NAMALWA (cell line): ENCODE results near the gene GCSH.

Source experiments
- DNase-seq: peaks from one replicate; pipeline ENCODE4 v3.0.0-alpha.2; 2015; ENCODE audit warnings: low spot score

The GCSH gene

DNA sequence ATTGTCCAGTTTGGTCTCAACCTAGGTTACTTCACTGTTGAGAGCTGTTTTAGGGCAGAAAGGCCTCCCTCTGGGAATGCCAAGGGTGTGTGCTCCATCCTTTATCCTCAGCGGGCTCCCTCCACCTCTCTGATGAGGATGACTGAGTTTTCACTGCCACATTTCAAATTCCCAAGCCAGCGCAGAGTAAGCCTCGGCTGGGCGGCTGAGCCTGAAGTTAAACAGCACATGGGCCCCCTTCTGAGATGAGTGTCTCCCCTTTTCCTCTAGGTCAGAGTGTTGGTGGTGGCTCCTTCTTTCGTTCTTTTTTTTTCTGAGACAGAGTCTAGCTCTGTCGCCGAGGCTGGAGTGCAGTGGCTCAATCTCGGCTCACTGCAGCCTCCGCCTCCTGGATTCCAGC lies 5.5 kb upstream of the GCSH start:
- DNase-seq = no peak

DNA sequence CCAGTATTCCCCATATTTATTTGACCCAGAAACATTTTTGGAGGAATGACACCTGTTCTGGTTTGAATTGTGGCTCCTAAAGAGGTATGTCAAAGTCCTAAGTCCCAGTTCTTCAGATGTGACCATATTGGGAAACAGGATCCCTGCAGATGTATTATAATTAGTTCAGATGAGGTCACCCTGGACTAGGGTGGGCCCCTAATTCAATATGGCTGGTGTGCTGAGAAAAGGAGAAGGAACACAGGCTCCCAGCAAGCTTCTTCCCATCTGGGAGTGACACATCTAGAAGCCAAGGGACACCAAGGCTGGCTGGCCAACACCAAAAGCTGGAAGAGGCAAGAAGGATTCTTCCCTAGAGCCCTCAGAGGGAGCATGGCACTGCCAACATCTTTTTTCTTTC lies 3.8 kb upstream of the GCSH start:
- DNase-seq = no peak

DNA sequence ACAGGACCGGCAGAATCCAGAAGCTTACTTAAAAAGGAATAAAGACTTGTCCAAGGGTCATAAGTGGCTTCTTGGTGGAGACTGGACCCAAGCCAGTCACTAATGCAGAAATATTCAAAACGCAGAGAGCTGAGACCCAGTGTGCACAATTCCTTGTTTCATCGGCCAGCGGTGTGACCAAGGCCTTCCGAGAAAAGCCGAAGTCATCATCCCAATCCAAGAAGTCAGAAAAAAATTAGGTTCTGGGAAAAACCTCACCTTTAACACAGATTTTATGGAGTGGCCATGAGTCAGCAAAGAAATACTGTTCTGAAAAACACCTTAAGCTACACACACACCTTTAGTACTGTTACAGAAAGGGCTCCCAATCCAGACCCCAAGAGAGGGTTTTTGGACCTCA lies 1.0 kb upstream of the GCSH start:
- no peak for DNase-seq

DNA sequence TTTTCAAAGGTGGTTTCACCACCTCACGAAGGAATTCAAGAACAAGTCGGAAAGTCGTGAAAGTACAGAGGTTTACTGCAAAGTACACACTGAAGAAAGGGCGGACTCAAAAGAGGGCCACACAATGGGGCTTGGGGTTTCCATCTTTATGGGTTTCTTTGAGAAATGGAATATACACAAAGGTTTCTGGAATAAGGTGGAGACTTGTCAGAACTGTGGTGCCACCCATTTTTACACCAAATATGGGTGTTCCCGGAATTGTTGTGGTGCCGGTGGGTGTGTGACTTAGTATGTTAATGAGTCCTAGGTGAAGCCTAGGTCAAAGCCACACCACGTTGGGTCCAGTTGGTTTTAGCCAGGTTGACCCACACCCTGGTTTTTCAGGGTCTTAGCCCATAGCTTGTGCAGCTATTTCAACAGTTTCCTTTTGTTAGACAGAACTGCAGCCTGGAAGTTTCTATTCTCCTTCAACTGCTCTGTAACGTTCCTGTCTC lies 567 bp upstream of the GCSH start:
- DNase-seq = no peak

DNA sequence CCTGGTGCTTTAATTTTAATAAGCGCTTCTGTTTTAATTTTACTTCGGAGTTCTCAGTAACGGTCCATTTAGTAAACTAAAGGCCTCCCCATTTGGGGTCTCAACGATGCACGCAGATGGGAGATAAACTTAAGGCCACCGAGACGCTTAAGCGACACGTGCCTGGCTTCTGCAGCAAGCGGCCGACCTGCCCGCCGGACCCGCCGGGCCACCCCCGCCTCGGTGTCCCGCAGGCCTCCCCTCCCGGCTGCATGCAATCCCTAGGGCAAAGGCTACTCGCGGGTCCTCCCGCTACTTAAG lies 592 bp downstream of the GCSH start:
- DNase-seq = peak; percentile 52

DNA sequence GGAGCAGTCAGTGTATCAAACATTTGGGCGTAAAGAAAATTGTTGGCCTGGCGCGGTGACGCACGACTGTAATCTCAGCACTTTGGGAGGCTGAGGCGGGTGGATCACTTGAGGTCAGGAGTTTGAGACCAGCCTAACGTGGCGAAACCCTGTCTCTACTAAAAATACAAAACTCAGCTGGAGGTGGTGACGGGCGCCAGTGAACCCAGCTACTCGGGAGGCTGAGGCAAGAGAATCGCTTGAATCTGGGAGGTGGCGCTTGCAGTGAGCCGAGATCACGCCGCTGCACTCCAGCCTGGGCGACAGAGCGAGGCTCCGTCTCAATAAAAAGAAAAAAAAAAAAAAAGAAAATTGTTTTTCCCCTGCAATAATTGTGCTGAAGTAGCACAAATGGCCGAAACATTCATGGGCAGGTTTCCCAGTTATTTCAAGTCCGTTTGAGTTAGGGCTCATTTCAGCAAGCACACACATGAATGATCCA lies 1.4 kb downstream of the GCSH start:
- DNase-seq = peak; percentile 23

DNA sequence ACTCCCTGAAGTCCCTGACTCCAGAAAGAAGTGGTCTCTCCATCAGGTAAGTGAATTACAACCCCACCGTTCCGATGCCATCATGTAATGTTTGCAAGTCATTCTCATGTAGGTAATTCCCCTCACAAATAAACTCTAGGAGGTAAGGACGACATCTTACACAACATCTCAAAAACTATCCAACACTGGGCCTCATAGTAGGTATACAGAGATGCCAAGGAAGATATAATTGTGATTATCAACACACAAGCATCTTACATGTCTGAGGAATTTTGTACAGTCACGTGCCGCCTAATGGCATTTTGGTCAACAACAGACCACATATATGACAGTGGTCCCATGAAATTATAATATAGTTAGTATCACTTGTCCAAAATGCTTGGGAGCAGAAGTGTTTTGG lies 7.4 kb downstream of the GCSH start:
- DNase-seq = no peak

DNA sequence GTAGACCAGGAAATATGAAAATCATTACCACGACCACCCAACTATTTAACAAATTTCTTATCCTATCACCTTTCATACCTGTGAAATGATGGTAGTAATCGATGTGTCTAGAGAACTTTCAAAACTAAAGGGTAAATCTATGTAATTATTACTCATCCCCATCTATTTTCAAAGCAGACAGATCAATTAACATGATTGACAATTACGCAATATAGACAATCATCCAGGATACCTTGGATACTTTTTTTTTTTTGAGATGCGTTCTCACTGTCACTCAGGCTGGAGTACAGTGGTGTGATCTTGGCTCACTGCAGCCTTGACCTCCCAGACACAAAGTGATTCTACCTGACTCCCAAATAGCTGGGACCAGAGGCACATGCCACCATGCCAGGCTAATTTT lies 15.2 kb downstream of the GCSH start:
- no peak for DNase-seq

DNA sequence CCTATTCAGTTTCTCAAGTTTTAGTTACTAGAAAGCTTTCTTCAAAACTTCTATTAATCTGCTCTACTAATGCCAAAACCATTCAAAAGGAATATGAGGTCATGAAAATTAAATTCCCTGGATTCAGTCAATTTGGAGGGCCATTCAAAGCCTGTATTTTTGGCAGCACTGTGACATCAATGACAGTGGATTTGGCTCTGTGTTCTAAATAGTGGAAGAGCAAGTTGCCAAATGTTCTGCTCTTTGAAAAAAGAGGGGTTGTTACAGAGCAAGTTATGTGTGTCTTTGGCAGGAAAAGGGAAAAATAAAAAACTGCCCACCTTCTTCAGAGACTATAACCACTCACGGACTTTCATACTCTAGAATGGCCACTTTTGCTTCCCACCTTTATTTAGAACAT lies 16.0 kb downstream of the GCSH start:
- DNase-seq = no peak

DNA sequence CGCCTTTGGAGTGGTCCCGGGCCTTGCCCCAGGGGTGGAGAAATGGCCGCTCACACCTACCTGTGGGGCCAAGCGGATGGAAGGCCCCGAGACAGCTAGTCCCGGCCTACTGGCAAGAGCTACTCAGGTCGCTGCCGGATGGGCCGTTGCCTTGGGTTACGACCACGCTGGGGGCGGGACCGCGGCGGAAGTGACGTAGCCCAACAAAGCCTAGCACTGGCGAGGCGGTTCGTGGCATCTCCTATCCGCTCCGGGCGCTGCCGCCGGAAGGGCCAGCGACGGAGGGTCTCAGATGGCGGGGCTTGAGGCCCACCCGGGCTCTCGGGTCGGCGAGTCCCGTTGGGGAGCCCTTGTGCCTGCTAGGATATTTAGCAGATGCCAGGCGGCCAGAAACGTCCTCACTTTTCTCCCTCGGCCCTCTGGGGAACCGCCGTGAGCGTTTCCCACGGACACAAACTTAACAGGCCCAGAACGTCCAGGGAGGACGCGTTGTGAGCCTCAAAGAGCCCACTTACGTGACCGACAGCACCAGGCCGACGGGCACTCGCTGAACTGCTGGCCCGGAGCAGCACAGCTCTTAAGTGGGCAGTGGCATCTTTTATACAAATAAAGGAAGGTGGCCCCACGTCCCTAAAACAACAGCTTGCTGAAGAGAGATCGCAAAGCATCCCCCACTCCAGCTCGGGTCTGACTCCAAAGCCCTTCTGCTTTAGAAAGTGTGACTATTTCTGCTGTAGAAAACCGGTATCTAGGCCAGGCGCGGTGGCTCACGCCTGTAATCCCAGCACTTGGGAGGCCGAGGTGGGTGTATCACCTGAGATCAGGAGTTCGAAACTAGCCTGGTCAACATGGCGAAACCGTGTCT lies 18.9 kb downstream of the GCSH start, which contains the start of gene C16orf46:
Gene C16orf46 (minus strand): TSS at position 163 of the 865 bp plus-strand sequence. CDS start 13,283 bp downstream, outside the sequence.
- DNase-seq = peak; percentile 96

DNA sequence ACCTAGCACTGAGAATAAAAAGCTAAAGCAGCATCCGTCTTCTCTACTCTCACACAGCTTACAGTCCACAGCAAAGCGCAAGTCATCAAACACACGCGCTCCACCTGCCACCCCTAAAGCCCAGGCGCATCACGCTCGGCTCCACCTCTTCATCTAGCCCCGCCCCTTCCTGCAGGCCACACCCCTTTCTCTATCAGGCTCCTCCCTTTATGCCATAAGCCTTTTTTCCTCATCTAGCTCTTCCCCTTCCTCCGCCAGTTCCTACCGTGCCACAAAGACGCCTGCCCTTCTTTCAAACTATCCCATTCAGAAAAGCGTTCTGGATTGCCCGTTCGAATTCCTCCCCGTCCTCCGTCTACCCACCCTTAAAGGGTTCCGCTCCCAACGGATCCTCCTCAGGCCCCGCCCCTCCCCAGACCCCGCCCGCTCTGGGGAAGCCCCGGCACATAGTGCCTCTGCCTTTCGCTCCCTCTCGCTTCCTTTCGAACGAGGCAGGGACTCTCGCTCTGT lies 19.6 kb downstream of the GCSH start:
- DNase-seq = peak; percentile 92

DNA sequence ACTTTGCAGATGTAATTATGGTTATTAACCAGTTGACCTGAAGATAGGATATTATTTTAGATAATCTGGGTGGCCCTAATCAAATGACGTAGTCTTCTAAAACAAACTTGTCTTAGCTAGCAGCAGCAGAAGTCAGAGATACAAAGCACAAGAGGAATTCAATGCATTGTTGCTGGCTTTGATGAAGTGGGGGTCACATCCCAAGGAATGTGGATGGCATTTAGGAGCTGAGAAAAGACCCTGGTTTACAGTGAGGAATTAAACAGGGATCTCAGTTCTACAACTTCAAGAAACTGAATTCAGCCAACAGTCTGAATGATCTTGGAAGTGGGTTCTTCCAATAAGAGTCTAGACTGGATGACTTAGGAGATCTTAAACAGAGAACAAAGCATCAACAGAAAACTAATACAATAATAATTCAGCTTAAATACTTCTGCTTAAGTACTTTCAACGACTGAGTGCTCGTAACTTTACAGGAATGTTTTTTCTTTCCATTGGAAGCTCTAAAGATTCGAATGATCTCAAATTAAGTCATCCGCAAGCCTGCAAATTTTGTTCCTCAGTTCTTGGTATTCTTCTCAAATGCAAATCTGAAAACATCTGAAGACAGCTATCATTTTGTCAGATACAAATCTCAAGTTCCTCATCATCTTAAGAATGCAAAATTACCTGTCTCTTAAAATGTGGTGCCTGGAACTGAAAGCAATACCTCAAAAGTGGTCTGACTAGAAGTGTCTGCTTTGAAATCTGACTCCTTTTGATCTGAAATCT lies 22.4 kb downstream of the GCSH start:
- no peak for DNase-seq

DNA sequence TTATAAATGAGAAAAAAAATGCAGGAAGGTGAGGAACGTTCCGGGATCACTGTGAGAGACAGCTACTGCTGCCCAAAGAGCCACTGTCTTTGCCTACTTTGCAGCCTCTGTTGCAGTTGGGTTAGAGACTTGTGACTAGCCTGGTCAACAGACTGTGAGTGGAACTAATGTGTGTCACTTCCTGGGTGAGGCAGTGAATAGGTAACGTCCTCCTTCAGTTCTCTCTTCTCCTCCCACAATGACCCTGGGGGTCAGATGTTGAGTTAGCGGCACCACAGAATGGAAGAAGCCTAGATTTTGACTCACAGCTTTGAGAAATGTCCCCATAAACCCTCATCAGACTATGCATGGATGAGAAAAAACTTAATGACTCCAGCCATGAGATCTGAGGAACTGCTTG lies 24.4 kb downstream of the GCSH start:
- no peak for DNase-seq

DNA sequence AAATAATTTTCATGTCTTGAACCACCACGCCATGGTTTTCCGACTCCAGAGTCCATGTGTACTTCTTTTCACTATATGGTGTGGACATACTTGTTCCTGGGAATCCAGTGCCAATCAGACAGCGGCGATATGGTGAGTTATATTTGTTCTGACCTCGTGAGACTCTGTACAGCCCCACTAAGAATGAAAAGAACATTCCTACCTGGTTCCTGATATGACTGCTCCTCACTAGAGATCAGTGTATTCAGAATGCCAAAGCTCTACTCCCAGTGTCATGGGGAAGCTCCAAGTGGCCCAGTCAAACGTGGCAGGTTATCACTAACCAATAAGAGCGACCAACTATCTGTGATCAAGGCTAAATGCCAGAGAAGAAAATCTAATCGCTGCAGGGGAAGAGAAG lies 25.2 kb downstream of the GCSH start:
- DNase-seq = no peak

DNA sequence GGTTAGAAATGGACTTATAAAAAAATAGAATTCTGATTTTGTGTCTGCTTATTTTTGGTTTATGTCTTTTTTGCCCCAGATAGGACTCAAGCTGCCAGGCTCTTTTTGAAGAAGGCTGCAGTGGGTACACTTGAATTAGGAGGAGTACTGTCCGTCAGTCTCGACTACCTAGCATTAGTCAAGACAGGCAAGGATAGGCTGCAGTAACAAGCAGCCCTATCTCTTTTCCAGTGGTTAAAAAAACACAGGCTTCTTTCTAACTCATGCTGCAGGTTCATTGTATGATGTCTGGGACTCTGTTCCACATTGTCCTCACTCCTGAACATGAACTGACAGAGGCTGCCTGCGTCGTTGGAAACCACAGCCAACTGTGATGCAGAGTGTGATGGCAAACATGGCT lies 27.1 kb downstream of the GCSH start:
- DNase-seq = no peak

DNA sequence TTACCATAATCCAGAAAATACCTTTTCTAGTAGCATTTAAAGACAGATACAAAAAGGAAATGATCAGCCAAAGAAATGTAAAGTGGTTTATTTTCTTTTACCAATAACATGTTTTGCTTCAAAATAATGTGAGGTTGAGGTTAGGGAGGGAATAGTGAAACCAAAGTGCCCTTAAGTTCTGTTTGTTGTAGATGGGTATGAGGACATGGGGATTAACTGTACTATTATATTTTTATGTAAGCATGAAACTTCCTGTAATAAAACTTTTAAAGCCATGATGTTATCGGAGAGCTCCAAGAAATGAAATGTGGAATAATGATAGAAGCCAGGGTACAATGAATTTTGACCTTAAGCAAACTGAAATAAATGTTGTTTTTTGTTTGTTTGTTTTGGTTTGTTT lies 29.0 kb downstream of the GCSH start:
- DNase-seq = no peak

DNA sequence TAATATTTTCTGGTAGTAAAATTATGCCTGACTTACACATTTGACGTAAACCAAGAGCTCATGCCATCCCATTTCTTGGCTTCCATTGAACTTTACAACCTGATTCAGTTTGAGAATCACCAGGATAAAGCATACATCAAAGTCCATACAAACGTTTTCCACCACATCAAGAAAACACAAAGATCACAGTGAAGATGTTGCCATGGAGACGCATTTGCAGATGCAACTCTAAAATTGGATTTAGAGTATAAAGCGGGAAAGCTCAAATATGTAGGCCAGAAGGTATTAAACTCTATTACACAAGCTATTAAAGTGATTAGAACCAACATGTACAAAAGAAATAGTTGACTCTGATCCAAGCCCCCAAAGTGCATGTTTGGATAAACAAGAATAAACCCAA lies 29.5 kb downstream of the GCSH start:
- DNase-seq = no peak

DNA sequence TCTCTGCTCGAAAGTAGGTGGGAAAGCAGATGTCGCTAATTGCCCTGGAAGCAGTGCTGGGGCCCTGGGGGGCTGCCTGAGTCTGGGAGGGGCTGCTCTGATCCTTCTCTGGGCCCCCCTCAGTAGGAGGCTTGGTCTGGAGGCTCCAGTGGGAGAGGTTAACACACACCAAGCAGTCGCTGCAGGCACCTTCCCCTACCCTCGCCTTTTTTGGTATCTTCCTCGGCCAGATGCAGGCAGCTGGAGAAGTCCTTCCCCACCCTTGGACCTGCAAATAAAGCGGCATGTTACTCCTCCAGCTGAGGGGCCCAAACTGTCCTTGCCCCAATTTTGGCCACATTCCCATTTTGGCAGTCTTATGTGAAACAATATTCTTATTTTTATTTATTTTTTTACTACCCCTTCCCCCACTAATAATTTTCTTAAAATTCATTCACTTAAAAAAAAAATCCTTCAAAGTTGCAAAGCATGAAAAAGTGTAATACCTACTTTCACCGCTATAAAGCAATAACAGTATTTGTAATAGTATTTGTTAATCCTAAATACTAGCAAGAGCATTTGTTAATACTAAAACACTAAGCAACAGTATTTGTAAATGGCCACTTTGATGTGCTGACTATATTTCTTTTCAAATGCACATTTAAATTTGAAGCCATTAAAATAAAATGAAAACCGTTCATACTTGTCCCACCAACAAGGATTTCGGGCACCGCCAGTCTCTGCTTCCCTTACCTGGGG lies 34.2 kb downstream of the GCSH start:
- DNase-seq = no peak

DNA sequence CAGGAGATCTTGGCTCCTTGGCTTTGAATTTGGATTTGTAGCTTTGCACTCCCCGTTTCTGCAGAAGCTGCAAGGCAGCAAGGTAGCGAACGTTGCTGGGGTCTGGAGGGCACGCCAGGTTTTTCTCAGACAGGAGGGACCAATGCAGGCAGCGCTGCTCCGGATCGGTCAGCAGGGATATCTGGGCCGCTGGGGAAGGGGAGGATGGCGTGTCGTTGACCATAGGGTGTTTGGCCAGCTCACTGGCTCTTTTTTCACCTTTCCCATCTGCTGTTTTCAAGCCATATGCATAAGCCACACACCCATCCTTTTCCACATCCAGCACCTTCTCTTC lies 34.9 kb downstream of the GCSH start:
- DNase-seq = no peak

DNA sequence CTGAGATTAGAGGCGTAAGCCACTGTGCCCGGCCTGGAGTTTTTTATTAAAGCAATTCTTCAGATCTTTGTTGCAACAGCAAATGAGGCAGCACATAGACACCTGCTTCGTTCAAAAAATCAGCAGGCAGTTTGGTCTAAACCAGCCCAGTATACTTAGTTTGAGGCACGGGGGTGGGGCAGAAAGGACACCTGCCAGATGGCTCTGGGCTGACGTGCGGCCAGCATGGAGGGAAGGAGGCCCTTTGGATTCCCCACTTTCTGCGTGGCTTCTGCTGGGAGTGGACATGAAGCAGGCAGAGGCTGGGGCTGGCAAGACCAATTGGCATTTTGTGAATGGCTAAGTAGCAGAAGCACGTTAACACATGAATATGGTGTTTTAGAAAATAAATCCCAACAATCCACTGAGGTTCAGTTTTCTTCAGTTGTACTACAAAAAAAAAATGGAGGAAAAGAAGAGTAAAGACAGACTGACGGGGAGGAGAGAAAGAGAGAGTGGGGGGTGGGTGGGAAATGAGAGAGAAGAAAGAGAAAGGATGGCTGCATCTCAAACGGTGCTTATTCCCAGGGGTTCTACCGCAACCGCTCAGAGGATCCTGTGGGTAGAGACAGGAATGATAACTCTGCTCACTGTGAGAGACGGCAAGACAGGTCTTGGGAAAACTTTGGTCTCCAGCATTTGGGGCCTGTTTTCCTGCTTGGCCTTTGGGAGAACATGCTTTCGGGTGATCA lies 35.5 kb downstream of the GCSH start:
- no peak for DNase-seq

DNA sequence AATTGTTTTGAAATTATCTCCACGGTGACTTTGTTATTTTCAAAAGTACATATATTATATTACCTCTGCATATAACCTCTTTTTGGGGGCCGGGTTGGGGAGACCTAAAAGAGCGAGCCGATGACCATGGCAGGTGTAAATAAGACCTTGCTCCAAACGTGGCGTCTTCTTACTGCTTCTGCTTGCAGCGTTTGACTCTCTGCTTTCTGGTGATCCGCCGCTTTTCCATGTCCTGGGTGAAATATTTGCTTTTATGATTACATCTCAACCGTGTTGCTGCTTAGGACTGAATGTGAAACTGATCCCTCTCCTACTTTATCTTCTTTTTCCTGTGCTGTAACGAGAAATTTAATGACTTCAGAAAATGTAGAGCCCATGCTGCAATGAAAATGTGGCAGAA lies 42.4 kb downstream of the GCSH start:
- no peak for DNase-seq

DNA sequence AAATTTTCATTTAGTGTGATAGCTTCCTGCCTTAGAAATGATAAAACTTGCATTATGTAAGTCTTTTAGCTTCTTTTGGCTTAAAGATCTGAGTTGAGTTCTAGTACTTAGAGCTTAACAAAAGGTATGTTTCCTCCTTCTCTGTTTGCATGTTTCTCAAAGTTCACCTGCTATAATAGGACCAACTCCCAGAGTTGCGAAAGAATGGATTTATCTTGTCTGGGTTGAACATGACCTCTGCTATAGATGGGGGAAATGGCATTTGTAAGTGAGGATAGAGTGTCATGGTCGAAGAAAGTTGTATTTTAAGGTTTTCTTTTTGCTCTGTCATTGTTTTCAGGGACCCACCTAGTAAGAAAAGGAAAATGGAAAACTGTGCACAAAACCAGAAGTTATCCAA lies 53.4 kb downstream of the GCSH start:
- DNase-seq = no peak
